ENCODE data around the gene DOK6.
A peak's percentile ranks its signal among the peaks of the same experiment; 100 is the strongest.
"Not testable (repeated sequence)": the region's sequence is repeated elsewhere in the genome, so short reads cannot be mapped to it uniquely, and the experiment has no call there.

DOK6 gene

DNA sequence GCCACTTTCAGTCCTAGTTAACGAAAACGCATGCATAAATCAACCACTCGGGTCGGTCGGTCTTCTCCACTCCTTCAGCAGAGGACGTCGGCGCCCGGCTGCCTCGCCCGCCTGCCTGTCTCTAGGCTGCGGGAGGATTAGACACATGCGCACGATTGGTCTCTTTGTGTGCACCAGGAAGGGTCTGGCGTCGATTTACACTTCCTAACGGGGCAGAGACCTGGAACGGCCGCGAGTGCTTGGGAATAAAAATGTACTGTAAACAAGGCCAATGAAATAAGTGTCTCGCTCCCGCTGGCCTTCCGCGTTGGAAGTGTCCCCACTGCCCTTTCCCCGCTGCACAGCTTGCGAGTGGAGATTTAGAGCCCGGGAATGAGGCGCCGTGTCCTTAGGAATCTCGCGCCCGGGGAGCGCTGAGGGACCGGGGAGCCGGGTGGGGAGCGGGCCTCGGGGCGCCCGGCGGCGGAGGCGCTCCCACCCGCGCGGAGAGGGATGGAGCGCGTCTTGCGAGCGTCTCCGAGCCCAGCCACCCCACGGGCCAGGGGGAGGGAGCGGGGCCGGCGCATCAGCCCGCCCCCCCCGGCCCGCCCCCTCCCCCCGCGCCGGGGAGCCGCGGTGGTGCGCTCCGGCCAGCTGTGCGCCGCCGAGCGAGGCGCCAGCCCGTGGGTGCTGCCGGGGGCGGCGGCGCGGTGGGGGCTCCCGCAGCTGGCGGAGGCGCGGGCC, at the start of gene DOK6:
TSS of gene DOK6 (plus strand) at position 636 of the 723 bp plus-strand sequence.
- DNase-seq: peak; percentile 70

DNA sequence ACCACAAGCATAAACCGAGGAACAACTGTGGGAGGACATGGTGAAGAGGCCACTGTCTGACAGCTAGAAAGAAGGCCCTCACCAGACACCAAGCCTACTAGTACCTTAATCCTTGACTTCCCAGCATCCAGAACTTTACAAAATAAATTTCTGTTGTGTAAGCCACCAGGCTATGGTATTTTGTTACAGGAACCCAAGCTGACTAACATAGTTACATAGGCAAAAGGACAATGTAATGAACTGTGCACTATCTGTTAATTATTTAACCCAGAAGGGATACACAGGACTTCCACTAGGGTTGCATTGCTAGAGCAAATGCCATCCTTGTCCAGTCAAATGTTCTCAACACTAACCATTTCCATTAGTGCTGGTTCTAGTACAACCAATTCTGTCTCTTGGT, 47.7 kb upstream of the DOK6 start:
- no peak for DNase-seq

DNA sequence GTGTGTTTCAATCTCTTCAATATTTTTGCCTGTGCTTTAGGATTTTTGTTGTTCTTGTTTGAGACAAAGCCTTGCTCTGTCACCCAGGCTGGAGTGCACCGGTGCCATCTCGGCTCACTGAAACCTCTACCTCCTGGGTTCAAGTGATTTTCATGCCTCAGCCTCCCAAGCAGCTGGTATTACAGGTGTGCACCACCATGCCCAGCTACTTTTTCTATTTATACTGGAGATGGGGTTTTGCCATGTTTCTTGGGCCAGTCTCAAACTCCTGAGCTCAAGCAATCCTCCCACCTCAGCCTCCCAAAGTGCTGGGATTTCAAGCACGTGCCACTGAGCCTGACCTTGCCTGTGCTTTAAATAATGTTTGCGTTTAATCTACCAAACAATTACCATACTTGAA, 43.1 kb upstream of the DOK6 start:
- no peak for DNase-seq

GRCh38 chr18:69358212-69358895, 42.3 kb upstream of the DOK6 start:
- no peak for DNase-seq

- DNase-seq: not testable (repeated sequence)
Observed at GRCh38 chr18:69359768-69360167, 40.9 kb upstream of the DOK6 start.

DNA sequence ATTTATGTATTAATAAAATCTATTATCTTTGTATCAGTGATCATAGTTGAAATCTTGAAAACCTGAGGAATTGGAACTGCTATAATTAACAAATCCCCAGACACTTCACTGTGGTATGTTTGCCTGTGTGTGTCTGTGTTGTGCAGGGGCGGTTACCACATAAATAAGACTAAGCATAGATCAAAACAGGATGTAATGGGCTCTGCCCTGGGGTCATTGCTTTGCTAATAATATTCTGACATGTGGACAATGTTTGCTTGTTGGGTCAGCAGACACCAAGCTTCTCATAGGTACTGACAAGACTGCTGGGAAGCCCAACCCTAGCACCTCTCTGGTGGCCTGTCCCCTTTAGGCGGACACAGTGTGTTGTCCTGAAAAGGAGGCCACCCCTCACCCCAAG, 35.8 kb upstream of the DOK6 start:
- DNase-seq: no peak

DNA sequence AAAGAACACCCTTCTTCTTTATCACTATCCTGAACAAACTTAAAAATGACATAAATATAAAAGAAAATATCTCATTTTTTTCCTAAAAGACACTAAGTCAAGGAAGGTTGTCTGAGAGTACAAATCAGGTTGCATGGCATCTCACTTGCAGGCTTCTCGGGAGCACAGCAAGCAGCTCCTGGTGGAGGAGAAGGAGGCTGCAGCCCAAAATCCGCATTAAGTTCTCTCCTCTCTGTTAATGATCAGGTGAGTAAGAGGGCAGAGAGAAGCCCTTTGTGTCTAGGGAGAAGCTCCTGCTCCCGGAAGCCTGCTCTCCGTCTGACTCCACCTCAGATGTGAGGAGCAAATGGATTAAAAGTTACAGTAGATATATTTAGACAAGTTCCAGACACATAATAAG, 35.0 kb upstream of the DOK6 start:
- DNase-seq: no peak

- DNase-seq: no peak
Observed at GRCh38 chr18:69367104-69367503, 33.6 kb upstream of the DOK6 start.

DNA sequence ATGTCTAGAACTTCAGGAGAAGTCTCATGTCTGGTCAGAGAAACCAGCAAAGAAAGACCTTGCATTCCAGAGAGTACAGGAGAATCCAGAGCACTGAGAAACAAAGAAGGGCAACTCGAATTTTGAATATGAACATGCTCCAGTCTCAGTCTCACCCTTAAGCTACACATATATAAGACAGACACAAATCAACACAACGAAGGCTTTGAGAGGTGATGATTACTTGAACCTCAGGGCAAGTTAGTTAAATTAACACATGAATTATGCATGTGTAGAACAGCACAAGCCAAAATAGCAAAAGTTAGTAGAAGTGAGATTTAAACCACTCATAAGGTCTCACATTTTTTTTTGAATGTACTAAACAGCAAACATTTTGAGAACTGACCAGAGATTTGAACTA, 29.0 kb upstream of the DOK6 start:
- no peak for DNase-seq

GRCh38 chr18:69380324-69380723, 20.4 kb upstream of the DOK6 start:
- DNase-seq: no peak

DNA sequence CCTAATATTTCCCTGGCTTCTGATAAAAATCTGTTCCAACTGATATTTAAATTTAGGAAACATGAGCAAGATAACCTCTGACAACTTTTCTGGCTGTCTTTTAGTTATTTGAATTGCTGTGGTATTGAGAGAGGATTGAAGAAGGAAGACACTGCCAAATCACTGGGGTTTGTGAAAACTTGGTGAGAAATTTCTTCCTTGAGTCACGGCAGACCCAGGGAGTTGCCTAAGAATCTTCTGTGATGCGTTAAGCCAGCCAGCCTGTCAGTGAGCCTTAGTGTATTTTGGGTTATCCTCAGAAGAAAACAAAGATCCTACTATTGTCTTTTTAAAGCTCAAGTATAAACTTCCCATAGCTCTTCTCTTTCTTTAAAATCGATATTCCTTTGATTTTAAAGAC, 17.5 kb upstream of the DOK6 start:
- DNase-seq: no peak

- DNase-seq: peak; percentile 17
Observed at GRCh38 chr18:69387186-69387585, 13.5 kb upstream of the DOK6 start.

- DNase-seq: no peak
Observed at GRCh38 chr18:69388222-69388621, 12.5 kb upstream of the DOK6 start.

GRCh38 chr18:69397096-69397495, 3.6 kb upstream of the DOK6 start:
- no peak for DNase-seq

DNA sequence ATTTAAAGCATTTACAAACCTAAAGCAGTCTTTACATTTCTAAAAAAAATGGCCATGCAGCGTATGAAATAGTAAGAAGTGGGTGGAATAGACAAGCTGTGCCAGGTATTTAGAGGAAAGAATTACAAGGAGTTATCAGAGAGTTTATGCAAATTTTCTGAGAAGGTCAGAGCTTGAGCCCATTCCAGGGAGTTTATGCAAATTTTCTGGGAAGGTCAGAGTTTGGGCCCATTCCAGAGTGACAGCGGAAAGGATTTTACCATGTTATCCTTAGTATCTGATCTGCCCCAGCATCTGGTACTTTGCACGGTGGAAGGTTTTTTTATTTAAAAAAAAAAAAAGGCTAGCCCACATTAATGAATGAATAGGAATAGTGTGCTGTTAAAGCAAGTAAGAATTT, 1.4 kb upstream of the DOK6 start:
- no peak for DNase-seq

DNA sequence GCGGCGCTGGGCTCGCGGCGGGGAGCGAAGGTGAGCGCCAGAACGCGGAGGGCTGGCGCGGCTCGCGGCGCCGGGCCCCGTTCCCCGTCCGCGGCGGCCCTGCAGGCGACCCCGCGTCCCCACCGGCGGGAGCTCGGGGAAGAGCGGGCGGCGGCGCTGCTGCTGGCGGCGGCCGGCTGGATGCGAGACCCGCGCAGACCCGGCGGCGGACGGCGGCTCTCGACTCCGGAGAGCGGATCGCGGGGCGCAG, 213 bp downstream of the DOK6 start:
- no peak for DNase-seq

DNA sequence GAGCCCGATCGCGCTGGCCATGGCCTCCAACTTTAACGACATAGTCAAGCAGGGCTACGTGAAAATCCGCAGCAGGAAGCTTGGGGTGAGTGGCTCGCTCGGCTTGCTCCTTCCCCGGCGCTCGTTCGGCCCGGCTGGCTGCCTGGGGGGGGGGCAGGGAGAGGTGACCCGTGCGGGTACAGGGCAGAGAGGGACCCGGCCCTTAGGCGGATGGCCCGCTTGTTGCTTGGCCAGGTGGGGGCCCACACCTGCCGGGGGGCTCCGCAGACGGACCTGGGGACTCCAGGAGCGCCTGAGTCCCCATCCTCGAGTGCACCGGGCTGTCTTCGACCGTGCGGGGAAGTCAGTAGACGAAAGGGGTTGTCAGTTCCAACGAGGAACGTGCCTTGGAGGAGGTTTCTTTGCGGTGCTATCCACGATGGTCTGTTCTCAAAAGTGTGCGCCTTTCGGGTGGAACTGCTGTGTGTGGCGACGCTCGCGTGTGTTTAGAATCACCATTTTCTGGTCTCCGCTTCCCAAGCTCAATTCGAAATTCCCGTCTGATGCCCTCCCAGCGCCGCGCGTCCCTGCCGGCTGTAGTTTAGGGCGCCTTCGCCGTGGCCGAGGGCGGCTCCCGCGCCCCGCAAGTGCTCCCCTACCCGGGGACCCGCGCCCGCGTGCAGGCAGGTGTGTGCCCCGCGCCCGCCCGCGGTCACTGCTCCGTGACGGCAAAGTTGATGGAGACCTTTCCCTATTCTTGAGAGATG, 711 bp downstream of the DOK6 start:
- DNase-seq: no peak

- no peak for DNase-seq
Observed at GRCh38 chr18:69401972-69402532, 1.4 kb downstream of the DOK6 start.

GRCh38 chr18:69402533-69402989, 1.9 kb downstream of the DOK6 start:
- no peak for DNase-seq

- DNase-seq: no peak
Observed at GRCh38 chr18:69408522-69408921, 7.8 kb downstream of the DOK6 start.

- no peak for DNase-seq
Observed at GRCh38 chr18:69411199-69411598, 10.5 kb downstream of the DOK6 start.

GRCh38 chr18:69414184-69414583, 13.5 kb downstream of the DOK6 start:
- DNase-seq: no peak

DNA sequence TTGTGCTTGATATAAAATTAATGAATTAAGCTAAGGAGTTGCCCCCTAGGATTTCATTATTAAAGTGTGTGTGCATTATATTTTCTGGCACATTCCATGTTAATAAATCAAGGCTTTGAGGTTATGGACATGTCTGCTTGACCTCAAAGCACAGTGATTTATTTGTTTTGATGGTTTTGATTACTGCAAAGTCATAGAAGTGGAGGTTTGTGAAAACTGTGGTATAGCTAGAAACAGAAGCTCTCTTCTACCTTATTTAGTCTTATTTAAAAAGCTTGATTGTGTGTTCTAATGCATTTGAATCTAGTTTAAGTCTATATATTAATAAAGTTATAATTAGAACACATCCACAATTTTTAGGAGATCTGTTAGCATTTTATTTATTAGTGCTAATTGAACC, 32.2 kb downstream of the DOK6 start:
- no peak for DNase-seq

GRCh38 chr18:69435000-69435399, 34.3 kb downstream of the DOK6 start:
- no peak for DNase-seq

Data from NCI-H2081 treated with DMSO at 0.1 percent for 48 hours (cell line).